ENCODE measurements around the gene BBS4. TPM values are rescaled to one million over a fixed set of nuclear protein-coding genes. Genes with fewer than 3 reads are reported as not detected.

Gene BBS4, protein sequence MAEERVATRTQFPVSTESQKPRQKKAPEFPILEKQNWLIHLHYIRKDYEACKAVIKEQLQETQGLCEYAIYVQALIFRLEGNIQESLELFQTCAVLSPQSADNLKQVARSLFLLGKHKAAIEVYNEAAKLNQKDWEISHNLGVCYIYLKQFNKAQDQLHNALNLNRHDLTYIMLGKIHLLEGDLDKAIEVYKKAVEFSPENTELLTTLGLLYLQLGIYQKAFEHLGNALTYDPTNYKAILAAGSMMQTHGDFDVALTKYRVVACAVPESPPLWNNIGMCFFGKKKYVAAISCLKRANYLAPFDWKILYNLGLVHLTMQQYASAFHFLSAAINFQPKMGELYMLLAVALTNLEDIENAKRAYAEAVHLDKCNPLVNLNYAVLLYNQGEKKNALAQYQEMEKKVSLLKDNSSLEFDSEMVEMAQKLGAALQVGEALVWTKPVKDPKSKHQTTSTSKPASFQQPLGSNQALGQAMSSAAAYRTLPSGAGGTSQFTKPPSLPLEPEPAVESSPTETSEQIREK
- total RNA-seq: 18.8 and 27.9 TPM in 2 replicates

DNA sequence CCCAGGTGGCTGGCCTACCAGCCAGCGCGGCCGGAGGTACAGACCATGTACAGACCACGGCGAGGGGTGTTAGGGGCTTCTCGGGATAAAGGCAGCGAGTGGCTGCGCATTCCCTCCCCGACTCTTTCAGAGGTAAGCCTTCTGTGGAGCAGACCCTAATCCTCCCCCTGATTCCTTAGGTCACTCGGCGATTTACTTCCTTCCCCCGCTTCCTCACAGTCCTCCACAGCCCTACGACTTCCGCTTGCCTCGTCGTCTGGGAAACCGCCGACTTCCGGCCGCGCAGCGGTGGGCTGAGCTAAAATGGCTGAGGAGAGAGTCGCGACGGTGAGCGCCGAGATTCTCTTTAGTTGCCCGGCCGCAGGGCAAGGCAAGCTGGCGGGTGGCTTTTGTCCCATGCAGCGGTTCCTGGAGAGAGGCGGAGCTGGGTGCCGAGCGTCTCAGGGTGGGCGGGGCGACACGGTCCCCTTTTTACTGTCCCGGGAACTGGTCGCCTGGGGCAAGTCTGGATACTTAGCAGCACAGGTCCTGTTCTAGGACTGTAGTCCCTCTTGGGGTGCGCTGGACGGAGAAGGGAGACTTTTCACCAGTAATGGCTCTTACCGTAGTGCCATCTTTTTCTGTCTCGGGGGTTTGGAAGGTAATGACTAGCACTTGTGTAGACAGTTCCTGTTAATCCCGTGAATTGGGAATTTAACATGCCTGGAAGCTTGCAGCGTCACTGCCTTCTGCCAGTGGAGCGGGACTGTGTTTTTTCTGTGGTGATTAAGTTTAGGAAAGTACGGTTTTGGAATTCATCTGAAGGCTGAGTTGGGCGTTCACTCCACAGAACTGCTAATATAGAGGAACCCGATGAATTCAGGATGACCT lies at the start of gene BBS4, which contains the start of gene HIGD2B:
TSS of gene BBS4 (plus strand) at position 283 of the 870 bp plus-strand sequence. CDS start at position 304, 21 bp downstream.
TSS of gene HIGD2B (minus strand) at position 258 of the 870 bp plus-strand sequence. CDS start 9,808 bp downstream, outside the sequence.

DNA sequence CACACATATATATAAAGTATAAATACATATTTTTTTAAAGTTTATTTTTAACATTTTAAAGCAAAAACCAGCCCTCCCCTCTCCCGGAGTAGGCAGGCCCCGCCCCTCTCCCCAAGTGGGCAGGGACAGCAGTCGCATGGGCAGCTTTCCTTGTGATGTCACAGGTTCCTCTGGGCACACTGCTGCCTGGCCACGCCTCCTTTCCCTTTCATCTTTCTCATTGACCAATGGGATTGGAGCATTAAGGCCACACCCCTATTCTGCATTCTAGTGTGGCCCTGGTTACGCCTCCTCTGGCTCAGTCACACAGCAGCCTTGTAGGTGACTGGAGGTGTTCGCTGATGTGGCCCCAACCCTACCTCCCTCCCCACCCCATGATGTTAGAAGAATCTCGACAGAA lies 31.6 kb upstream of the BBS4 start, which contains the start of gene GOLGA6B:
TSS of gene GOLGA6B (plus strand) at position 301 of the 400 bp plus-strand sequence. CDS start at position 342, 41 bp downstream.

GRCh38 chr15:72783640-72784455 lies 97.8 kb downstream of the BBS4 start, which contains the start of gene ADPGK:
Gene ADPGK (minus strand): TSS chr15:72783758. CDS start chr15:72783691, 67 bp downstream.

Small RNA genes within 50 kb of the gene (small RNA-seq; reads per million reads assigned to genes)
- gene RN7SL853P: not detected

Other genes with a start within 250 kb of the BBS4 start
- gene ARIH1, start 211.9 kb upstream of the BBS4 start, total RNA-seq: 28.0 and 38.9 TPM in 2 replicates
- gene GOLGA6B, start 31.5 kb upstream of the BBS4 start, total RNA-seq: not detected in 2 replicates
- 0.39 TPM in 1 of 2 replicates, not detected in the other for gene HIGD2B, start within 50 bp of the BBS4 start, total RNA-seq
- 39.0 and 48.3 TPM in 2 replicates for gene ADPGK, start 97.6 kb downstream of the BBS4 start, total RNA-seq